ENCODE measurements around the gene PNPLA2. TPM values are rescaled to one million over a fixed set of nuclear protein-coding genes. Genes with fewer than 3 reads are reported as not detected.

PNPLA2 gene
- total and polyA plus RNA-seq, 10 of the 15 experiments (the other 5 are each of a cell fraction or from before 2014, with no cell fraction given): 0.19 to 34.0 (median 8.1) TPM

GRCh38 chr11:795634-796564 lies 22.8 kb upstream of the PNPLA2 start:
- RAD21 ChIA-PET (ENCODE audit: unreplicated experiment): interaction anchor here (0.6 to 2.8 kb wide), 9 partner anchors 10 to 260 kb away, joined by 3 to 14 read pairs (median 4); partner anchors contain the start of genes GATD1, HRAS and TMEM80
- SMC1A ChIA-PET (ENCODE audit: uncharacterized antibody, unreplicated experiment): no interaction called here
- peak overlapping the region; percentile 97 for H3K4me3 ChIP-seq
- CTCF ChIA-PET: interaction anchor here (0.6 to 1.6 kb wide), 7 partner anchors 48 to 242 kb away, joined by 3 to 5 read pairs (median 3); partner anchors contain the start of gene TMEM80
- peak overlapping the region; percentile 100 for H3K4me2 ChIP-seq (ENCODE audit: control insufficient read depth, insufficient read depth)
- POLR2A ChIA-PET: interaction anchor here (0.5 to 1.7 kb wide), 11 partner anchors 10 to 144 kb away, joined by 3 to 10 read pairs (median 4); partner anchors contain the start of genes PNPLA2 and RPLP2
- no peaks in the 10 kb centered on the region for H3K9me3 ChIP-seq (replicated peaks; ENCODE audit: control insufficient read depth, insufficient read depth, low read length)
- H4K20me1 ChIP-seq (ENCODE audit: control insufficient read depth, insufficient read depth): no peaks in the 10 kb centered on the region
- DNase-seq (ENCODE audit: low read depth, low spot score) (no peak), FAIRE-seq (no peak), ATAC-seq (peak; percentile 73)
- H3K36me3 ChIP-seq (ENCODE audit: control insufficient read depth in 2 of 2, insufficient read depth in 2 of 2, low read length in 1 of 2): peaks cover 0 to 10% of the 10 kb centered on the region in 2 experiments; a peak in 2 of 4 replicates
- peaks cover 15% of the 10 kb centered on the region for H3K4me1 ChIP-seq (ENCODE audit: control insufficient read depth, insufficient read depth, low read length)
- H2AFZ ChIP-seq (ENCODE audit: control insufficient read depth, low read depth, low read length): peak overlapping the region; percentile 59
- in situ Hi-C loops (cut with MboI) (no loop called here), intact Hi-C loops (cut with micrococcal nuclease; ENCODE audit: unreplicated experiment) (loop anchor here (5.0 kb wide), 1 partner anchor 49 kb away; the partner anchor contains the start of gene TALDO1)
- 1% methylated on average over 24 of the region's 26 CpGs for WGBS (ENCODE audit: insufficient coverage, insufficient replicate concordance, low lambda C conversion rate, missing lambda C conversion rate)
- BruUV-seq (replicated peaks): no TSS peak
- H3K9ac ChIP-seq (ENCODE audit: control insufficient read depth, insufficient read depth, low read length): peak overlapping the region; percentile 80
- H3K79me2 ChIP-seq (ENCODE audit: control insufficient read depth, insufficient read depth, low read length): peaks cover 30% of the 10 kb centered on the region
- H3K27me3 ChIP-seq (replicated peaks in 1 of 2; ENCODE audit: control insufficient read depth in 2 of 2, insufficient read depth in 2 of 2, low read length in 1 of 2): no peaks in the 10 kb centered on the region
- H3K27ac ChIP-seq (ENCODE audit: control insufficient read depth, insufficient read depth): peak overlapping the region; percentile 67
- TF ChIP-seq FOS (IDR thresholded peaks at IDR 0.05; ENCODE audit: borderline replicate concordance, extremely low read depth, insufficient read length): no peak
- TF ChIP-seq YBX1 (IDR thresholded peaks at IDR 0.05): no peak
- TF ChIP-seq MEF2B (IDR thresholded peaks at IDR 0.05; ENCODE audit: partially characterized antibody, poor library complexity, severe bottlenecking): no peak
- peak; percentile 52 for TF ChIP-seq IKZF1 (conservative IDR thresholded peaks at IDR 0.05)
- TF ChIP-seq ZBTB33 (IDR thresholded peaks at IDR 0.05): no peak
- no peak for TF ChIP-seq TBL1XR1 (IDR thresholded peaks at IDR 0.05; ENCODE audit: low read depth, low read length)
- no peak for TF ChIP-seq NFXL1 (IDR thresholded peaks at IDR 0.05; ENCODE audit: borderline replicate concordance)
- no peak for TF ChIP-seq ZNF622 (IDR thresholded peaks at IDR 0.05)
- no peak for TF ChIP-seq FOXK2 (IDR thresholded peaks at IDR 0.05)
- TF ChIP-seq, protein P1, sequence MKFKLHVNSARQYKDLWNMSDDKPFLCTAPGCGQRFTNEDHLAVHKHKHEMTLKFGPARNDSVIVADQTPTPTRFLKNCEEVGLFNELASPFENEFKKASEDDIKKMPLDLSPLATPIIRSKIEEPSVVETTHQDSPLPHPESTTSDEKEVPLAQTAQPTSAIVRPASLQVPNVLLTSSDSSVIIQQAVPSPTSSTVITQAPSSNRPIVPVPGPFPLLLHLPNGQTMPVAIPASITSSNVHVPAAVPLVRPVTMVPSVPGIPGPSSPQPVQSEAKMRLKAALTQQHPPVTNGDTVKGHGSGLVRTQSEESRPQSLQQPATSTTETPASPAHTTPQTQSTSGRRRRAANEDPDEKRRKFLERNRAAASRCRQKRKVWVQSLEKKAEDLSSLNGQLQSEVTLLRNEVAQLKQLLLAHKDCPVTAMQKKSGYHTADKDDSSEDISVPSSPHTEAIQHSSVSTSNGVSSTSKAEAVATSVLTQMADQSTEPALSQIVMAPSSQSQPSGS (IDR thresholded peaks at IDR 0.05; ENCODE audit: low read length): no peak
- no peak for TF ChIP-seq E4F1 (IDR thresholded peaks at IDR 0.05; ENCODE audit: borderline replicate concordance, partially characterized antibody)
- no peak for TF ChIP-seq JUND (IDR thresholded peaks at IDR 0.05; ENCODE audit: low read depth, low read length)
- peak; percentile 66 for TF ChIP-seq NR2F1 (conservative IDR thresholded peaks at IDR 0.05)
- no peak for TF ChIP-seq E2F4 (IDR thresholded peaks at IDR 0.05; ENCODE audit: low read depth, low read length)
- TF ChIP-seq TCF12 (IDR thresholded peaks at IDR 0.05; ENCODE audit: low read depth, low read length): 0 out of 2 replicates have a peak, but pooled peaks have one; percentile 8
- no peak for TF ChIP-seq MYB (IDR thresholded peaks at IDR 0.05; ENCODE audit: borderline replicate concordance, low read depth, low read length)

Data from GM12878 (cell line).